Ureter (tissue), 1 donor: ENCODE data around the gene BST2. TPM values are rescaled to one million over a fixed set of nuclear protein-coding genes. Genes with fewer than 3 reads are reported as not detected.

Experiments used
- DNase-seq: peaks from one replicate; pipeline ENCODE4 v3.0.0-alpha.2; 2020; ENCODE audit warnings: low spot score
- total RNA-seq: library from RNA; stranded (reverse); gene quantifications from one replicate; pipeline ENCODE4 v1.2.4, GENCODE V29; 2023
- donor health status: DM: yes; HTN: yes; CAD: no.

Gene BST2, protein sequence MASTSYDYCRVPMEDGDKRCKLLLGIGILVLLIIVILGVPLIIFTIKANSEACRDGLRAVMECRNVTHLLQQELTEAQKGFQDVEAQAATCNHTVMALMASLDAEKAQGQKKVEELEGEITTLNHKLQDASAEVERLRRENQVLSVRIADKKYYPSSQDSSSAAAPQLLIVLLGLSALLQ
- total RNA-seq: 45.8 TPM

DNA sequence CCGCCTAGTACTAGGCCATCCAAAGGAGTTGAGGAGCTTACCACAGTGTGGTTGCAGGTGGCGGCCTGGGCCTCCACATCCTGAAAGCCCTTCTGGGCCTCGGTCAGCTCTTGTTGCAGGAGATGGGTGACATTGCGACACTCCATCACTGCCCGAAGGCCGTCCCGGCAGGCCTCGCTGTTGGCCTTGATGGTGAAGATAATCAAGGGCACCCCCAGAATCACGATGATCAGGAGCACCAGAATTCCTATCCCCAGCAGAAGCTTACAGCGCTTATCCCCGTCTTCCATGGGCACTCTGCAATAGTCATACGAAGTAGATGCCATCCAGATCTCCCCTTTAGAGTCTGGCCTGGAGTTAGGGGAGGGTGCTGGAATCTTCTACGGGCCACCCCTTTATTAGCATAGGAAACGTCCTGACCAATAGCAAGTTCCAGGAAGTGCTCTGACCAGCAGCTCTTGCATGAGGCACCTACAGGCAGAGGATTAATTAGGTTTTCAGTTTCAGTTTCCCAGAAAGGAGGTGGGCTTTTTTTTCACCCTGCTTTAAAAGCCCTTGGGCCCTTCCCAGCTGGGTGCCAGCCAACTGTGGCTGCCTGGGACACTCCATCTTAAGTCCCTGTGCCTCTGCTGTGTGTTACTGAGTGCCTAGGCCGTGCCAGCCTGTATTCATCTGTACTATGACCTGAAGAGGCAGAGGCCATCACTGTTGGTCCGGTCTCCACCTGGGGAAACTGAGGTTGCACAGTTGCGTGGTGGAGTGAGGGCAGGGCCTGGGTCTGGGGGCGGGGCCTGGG is at the start of gene BST2:
Gene BST2 (minus strand): TSS at position 381 of the 796 bp plus-strand sequence. CDS start 55 bp downstream, at position 326.
- DNase-seq: peak; percentile 61

GRCh38 chr19:17454576-17455071 is 49.2 kb upstream of the BST2 start:
- DNase-seq: no peak

GRCh38 chr19:17451820-17452219 is 46.4 kb upstream of the BST2 start:
- no peak for DNase-seq

GRCh38 chr19:17450264-17451075 is 45.0 kb upstream of the BST2 start:
- no peak for DNase-seq

DNA sequence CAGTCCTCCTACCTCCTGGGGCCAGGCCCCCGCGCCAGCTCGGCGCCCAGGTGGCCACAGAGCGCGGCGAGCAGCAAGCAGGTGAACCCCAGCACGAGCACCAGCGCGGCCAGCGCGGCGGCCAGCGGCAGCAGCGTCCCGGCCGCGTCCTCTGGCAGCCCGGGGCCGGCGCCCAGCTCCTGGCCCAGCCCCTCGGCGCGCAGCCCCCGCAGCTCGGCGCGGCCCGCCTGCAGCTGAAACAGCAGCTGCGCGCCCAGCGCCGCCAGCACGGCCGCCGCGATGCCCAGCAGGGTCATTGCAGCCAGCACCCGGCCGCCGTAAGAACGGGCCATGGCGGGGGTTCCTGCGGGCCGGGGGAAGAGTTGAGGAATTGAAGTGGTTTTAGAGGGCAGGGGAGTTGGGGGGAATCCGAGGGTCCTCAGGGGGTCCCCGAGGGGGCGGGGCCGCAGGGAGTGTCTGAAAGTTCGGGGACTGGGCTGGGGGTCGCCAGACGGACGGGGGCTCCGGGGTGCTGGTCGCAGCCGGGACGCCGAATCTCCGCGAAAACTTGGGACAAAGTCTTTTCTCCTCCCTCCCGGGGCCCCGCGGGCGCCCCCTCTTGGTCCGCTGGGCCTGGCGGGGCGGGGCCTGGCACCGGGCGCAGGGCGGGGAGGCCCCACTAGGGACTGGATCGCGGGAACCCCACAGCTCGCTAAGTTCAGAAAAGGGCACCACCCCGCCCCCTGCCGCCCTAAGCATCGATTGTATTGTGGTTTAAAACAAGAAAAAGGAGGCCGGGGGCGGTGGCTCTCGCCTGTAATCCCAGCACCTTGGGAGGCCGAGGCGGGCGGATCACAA is 42.9 kb upstream of the BST2 start, which contains the start of gene TMEM221:
Gene TMEM221 (minus strand): TSS at position 538 of the 837 bp plus-strand sequence. CDS start 206 bp downstream, at position 332.
- no peak for DNase-seq

GRCh38 chr19:17447704-17448130 is 42.3 kb upstream of the BST2 start:
- no peak for DNase-seq

GRCh38 chr19:17445526-17446165 is 40.2 kb upstream of the BST2 start:
- DNase-seq: no peak

GRCh38 chr19:17441241-17442021 is 36.0 kb upstream of the BST2 start:
- DNase-seq: no peak

DNA sequence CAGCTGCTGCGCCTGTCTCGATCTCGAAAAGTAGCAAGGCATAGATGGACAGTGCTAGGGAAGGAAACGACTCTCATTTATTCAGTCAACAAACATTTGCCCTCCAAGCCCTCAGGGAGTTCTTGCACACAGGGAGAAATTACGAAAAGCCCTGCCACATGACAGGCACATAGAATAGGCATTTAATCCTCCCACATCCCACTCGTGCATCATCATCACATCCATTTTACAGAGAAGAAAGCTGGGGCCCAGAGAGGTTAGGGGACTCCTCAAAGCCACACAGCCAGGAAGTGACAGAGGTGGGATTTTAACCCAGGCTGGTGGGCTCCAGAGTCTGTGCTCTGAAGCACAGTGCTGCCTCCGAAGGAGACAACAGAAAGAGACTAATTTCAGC is 31.4 kb upstream of the BST2 start:
- no peak for DNase-seq

GRCh38 chr19:17436094-17436873 is 30.9 kb upstream of the BST2 start:
- DNase-seq: no peak

GRCh38 chr19:17435218-17435617 is 29.8 kb upstream of the BST2 start:
- no peak for DNase-seq

DNA sequence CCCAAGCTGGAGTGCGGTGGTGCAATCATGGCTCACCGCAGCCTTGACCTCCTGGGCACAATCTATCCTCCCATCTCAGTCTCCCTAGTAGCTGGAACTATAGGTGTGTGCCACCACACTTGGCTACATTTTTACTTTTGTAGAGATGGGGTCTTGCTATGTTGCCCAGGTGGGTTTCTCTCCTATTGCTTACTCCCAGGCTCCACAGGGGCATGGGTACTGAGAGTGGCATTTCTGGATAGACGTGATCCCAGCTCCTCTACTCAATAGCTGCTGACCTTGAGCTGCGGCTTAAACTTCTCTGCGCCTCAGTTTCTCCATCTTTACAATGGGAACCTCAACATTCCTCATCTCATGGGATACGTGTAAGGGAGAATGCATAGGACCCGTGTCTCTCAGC is 26.0 kb upstream of the BST2 start:
- DNase-seq: no peak

- DNase-seq: no peak
These were observed 24.2 kb upstream of the BST2 start for GRCh38 chr19:17429641-17430113.

DNA sequence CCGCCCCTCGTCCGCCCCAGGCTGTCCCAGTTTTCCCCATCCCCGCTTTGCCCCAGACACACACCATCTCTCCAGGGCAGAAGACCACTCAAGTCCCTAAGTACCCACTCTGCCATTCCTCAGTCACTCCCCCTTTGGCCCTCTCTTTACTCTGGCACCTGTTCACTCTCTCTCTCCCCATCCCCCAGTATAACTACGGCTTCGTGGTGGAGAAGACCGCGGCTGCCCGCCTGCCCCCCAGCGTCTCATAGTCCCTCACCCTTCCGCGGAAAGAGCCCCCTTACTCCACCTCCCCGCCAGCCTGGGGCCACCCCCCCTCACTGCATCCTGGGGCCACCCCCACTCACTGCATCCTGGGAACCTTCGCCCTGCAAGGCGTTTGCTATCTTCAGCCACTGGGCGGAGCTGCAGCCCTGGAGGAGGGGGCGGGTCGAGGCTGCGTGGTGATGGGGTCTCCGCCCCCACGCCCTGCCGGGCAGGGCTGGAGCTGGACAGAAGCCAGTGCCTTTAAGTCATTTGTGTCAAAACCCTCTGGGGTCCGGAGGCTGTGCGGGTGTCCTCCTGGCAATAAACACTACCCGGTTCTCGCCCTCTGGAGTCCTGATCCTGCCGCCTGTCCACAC is 19.4 kb upstream of the BST2 start:
- DNase-seq: no peak

- DNase-seq: no peak
These were observed 18.2 kb upstream of the BST2 start for GRCh38 chr19:17423429-17424208.

DNA sequence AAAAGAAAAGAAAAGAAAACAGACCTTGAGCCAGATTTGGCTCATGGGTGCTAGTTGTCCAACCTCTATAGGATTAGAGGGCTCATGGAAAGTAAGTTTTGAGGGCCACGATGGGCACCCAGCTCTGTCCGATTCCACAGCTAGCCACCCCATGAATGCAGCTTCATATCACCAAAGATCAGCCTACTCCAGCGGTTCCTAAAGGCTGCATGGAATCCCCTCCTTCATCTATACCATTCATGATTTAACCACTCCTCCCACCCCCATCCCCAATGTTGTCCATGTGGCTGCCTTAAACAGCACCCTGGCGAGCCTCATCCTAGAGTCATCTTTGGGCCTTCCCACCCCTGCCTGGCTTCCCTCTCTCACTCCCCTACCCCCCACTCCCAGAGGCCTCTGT is 16.5 kb upstream of the BST2 start:
- no peak for DNase-seq

- DNase-seq: peak; percentile 62
These were observed 15.1 kb upstream of the BST2 start for GRCh38 chr19:17420475-17420924.
